Measurements from ENCODE around the gene SYNE1.

GRCh38 chr6:152160346-152160745, 476.8 kb downstream of the SYNE1 start:
- TF ChIP-seq, protein P1, sequence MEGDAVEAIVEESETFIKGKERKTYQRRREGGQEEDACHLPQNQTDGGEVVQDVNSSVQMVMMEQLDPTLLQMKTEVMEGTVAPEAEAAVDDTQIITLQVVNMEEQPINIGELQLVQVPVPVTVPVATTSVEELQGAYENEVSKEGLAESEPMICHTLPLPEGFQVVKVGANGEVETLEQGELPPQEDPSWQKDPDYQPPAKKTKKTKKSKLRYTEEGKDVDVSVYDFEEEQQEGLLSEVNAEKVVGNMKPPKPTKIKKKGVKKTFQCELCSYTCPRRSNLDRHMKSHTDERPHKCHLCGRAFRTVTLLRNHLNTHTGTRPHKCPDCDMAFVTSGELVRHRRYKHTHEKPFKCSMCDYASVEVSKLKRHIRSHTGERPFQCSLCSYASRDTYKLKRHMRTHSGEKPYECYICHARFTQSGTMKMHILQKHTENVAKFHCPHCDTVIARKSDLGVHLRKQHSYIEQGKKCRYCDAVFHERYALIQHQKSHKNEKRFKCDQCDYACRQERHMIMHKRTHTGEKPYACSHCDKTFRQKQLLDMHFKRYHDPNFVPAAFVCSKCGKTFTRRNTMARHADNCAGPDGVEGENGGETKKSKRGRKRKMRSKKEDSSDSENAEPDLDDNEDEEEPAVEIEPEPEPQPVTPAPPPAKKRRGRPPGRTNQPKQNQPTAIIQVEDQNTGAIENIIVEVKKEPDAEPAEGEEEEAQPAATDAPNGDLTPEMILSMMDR (IDR thresholded peaks at IDR 0.05): no peak
- TF ChIP-seq POLR2A (IDR thresholded peaks at IDR 0.05): no peak
